NB4 (cell line): ENCODE measurements around the gene ERBIN.
"Not testable (repeated sequence)": the region's sequence is repeated elsewhere in the genome, so short reads cannot be mapped to it uniquely, and the experiment has no call there.

Experiments used
- DNase-seq: peaks from one replicate; pipeline ENCODE4 v3.0.0; 2010; ENCODE audit warnings: low read depth
- H3K4me3 ChIP-seq: one replicate; pipeline ENCODE4 v1.5.1; 2011; ENCODE audit warnings: mild to moderate bottlenecking, low read depth, low read length, moderate library complexity
- CTCF ChIP-seq: IDR thresholded peaks from one replicate; pipeline ENCODE4 v1.5.1; 2012; ENCODE audit warnings: low read depth, low read length
- MAX ChIP-seq: IDR thresholded peaks from 2 replicates; pipeline ENCODE4 v1.6.1; 2011; ENCODE audit warnings: low read depth, low read length
- MYC ChIP-seq: IDR thresholded peaks from 2 replicates; pipeline ENCODE4 v1.6.1; 2011; ENCODE audit warnings: low read depth, low read length
- POLR2A ChIP-seq: IDR thresholded peaks from 2 replicates; pipeline ENCODE4 v1.6.1; 2011; ENCODE audit warnings: mild to moderate bottlenecking; ENCODE audit not compliant: insufficient read length; ENCODE audit errors: extremely low read depth

ERBIN gene

GRCh38 chr5:66015196-66015960 is 89.0 kb downstream of the ERBIN start:
- TF ChIP-seq CTCF (no peak), MAX (no peak), POLR2A (no peak), MYC (no peak)
- no peak for DNase-seq
- H3K4me3 ChIP-seq = no peak overlapping the region

- no peak overlapping the region for H3K4me3 ChIP-seq
- no peak for DNase-seq
- TF ChIP-seq MAX (no peak), POLR2A (no peak), CTCF (no peak), MYC (no peak)
These were observed 95.2 kb downstream of the ERBIN start for GRCh38 chr5:66021585-66021984.

- TF ChIP-seq POLR2A (no peak), MYC (no peak), MAX (no peak), CTCF (no peak)
- no peak for DNase-seq
These were observed 112.9 kb downstream of the ERBIN start for GRCh38 chr5:66039296-66039695.

GRCh38 chr5:66039701-66040100 is 113.3 kb downstream of the ERBIN start:
- no peak for DNase-seq
- TF ChIP-seq CTCF (no peak), MAX (no peak)
- H3K4me3 ChIP-seq = no peak overlapping the region

More at GRCh38 chr5:66039296-66039695, 112.9 kb downstream of the ERBIN start:
- no peak overlapping the region for H3K4me3 ChIP-seq

- H3K4me3 ChIP-seq = no peak overlapping the region
- no peak for TF ChIP-seq MYC
- no peak for TF ChIP-seq CTCF
- TF ChIP-seq MAX = no peak
- no peak for TF ChIP-seq POLR2A
- no peak for DNase-seq
These were observed 115.3 kb downstream of the ERBIN start for GRCh38 chr5:66041627-66042026.

GRCh38 chr5:66057239-66057638 is 130.9 kb downstream of the ERBIN start:
- no peak overlapping the region for H3K4me3 ChIP-seq
- DNase-seq = no peak
- TF ChIP-seq POLR2A = no peak
- no peak for TF ChIP-seq CTCF
- no peak for TF ChIP-seq MAX
- no peak for TF ChIP-seq MYC

GRCh38 chr5:66061320-66061719 is 134.9 kb downstream of the ERBIN start:
- not testable (repeated sequence) for H3K4me3 ChIP-seq

GRCh38 chr5:66063061-66063460 is 136.7 kb downstream of the ERBIN start:
- not testable (repeated sequence) for DNase-seq, H3K4me3 ChIP-seq

More at GRCh38 chr5:66061320-66061719, 134.9 kb downstream of the ERBIN start:
- not testable (repeated sequence) for DNase-seq
